H1 (cell line): ENCODE data around the gene ETV7.

ENCODE experiments used
- JUND ChIP-seq: IDR thresholded peaks from 2 replicates; pipeline ENCODE4 v1.6.1; 2011; ENCODE audit warnings: mild to moderate bottlenecking, improper control_type of control experiment, low read length
- TF ChIP-seq, protein P1 (sequence below): IDR thresholded peaks from 2 replicates; pipeline ENCODE4 v1.6.1; 2012; ENCODE audit warnings: inconsistent platforms

DNA sequence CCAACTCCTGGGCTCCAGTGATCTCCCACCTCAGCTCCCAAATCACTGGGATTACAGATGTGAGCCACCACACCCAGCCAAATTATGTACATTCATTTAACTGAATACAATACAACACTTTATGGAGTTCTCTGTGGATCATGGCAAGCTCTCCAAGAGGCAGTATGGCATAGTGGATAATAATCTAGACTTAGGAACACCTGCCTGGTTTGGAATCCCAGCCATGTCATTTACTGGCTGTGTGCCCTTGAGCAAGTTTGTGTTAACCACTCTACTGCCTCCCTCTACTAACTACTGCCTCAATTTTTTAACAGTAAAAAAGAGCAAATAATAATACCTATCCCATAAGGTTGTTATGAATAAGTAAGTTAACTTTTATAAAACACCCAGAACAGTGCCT is 1.9 kb upstream of the ETV7 start:
- TF ChIP-seq, protein P1, sequence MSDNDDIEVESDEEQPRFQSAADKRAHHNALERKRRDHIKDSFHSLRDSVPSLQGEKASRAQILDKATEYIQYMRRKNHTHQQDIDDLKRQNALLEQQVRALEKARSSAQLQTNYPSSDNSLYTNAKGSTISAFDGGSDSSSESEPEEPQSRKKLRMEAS: no peak
- TF ChIP-seq JUND: no peak
